OCI-LY1 (cell line): ENCODE data around the gene SCGB3A1.

Experiments
- H2AFZ ChIP-seq: fragments of 200-600 bp; sonication (generic), shearing (Covaris generic); 2 replicates; pipeline ENCODE4 v1.6.0; 2014; ENCODE audit warnings: antibody characterized with exemption, mild to moderate bottlenecking, low read length
- H3F3A ChIP-seq: fragments of 200-600 bp; sonication (generic), shearing (Covaris generic); 2 replicates; pipeline ENCODE4 v1.6.0; 2014; ENCODE audit warnings: mild to moderate bottlenecking, antibody characterized with exemption, low read length, moderate library complexity; ENCODE audit not compliant: insufficient read depth
- H3K27ac ChIP-seq: fragments of 200-600 bp; sonication (generic); 2 replicates; pipeline ENCODE4 v1.5.1; 2014; ENCODE audit warnings: low read length, mixed run types, mild to moderate bottlenecking, low read depth; ENCODE audit not compliant: poor library complexity, severe bottlenecking
- H3K27me3 ChIP-seq: fragments of 200-600 bp; sonication (generic); 2 replicates; pipeline ENCODE4 v1.6.0; 2014; ENCODE audit warnings: antibody characterized with exemption, mild to moderate bottlenecking, low read length, moderate library complexity; ENCODE audit not compliant: insufficient read depth
- H3K36me3 ChIP-seq: fragments of 200-600 bp; sonication (generic); 2 replicates; pipeline ENCODE4 v1.6.1; 2014; ENCODE audit warnings: mild to moderate bottlenecking, antibody characterized with exemption, low read length, moderate library complexity, mixed read lengths; ENCODE audit not compliant: insufficient read depth
- H3K4me1 ChIP-seq: fragments of 200-600 bp; sonication (generic); 2 replicates; pipeline ENCODE4 v1.5.1; 2014; ENCODE audit warnings: mild to moderate bottlenecking, low read length, moderate library complexity; ENCODE audit not compliant: insufficient read depth, severe bottlenecking
- H3K4me2 ChIP-seq: fragments of 200-600 bp; sonication (generic), shearing (Covaris generic); 2 replicates; pipeline ENCODE4 v1.6.1; 2014; ENCODE audit warnings: low read length
- H3K4me3 ChIP-seq: fragments of 200-600 bp; sonication (generic); 2 replicates; pipeline ENCODE4 v1.5.1; 2014; ENCODE audit warnings: low read length, low read depth, mild to moderate bottlenecking, mixed read lengths; ENCODE audit not compliant: poor library complexity, severe bottlenecking
- H3K79me2 ChIP-seq: fragments of 200-600 bp; shearing (Covaris generic); 2 replicates; pipeline ENCODE4 v1.6.1; 2016; ENCODE audit warnings: mixed run types, low read length, mixed read lengths; ENCODE audit not compliant: insufficient read depth
- H3K9ac ChIP-seq: fragments of 200-600 bp; sonication (generic), shearing (Covaris generic); 2 replicates; pipeline ENCODE4 v1.6.1; 2014; ENCODE audit warnings: mild to moderate bottlenecking, low read length, mixed read lengths
- H3K9me2 ChIP-seq: fragments of 200-600 bp; sonication (generic), shearing (Covaris generic); 2 replicates; pipeline ENCODE4 v1.6.1; 2014; ENCODE audit warnings: low read depth, mild to moderate bottlenecking, low read length, mixed read lengths
- H3K9me3 ChIP-seq: fragments of 200-600 bp; shearing (Covaris generic); 2 replicates; pipeline ENCODE4 v1.6.1; 2014; ENCODE audit warnings: low read length, mixed read lengths
- H4K20me1 ChIP-seq: fragments of 200-600 bp; sonication (generic), shearing (Covaris generic); 2 replicates; pipeline ENCODE4 v1.6.0; 2016; ENCODE audit warnings: mild to moderate bottlenecking, low read length; ENCODE audit not compliant: insufficient read depth
- EZH2 ChIP-seq: fragments of 200-600 bp; sonication (generic), shearing (Covaris generic); IDR thresholded peaks from 2 replicates; pipeline ENCODE4 v1.8.0; 2017; ENCODE audit warnings: borderline replicate concordance, mixed run types, mild to moderate bottlenecking, antibody characterized with exemption, low read length, moderate library complexity, mixed read lengths
- TF ChIP-seq, protein P1 (sequence below): fragments of 200-600 bp; sonication (generic), shearing (Covaris generic); IDR thresholded peaks from 2 replicates; pipeline ENCODE4 v1.5.1; 2017; ENCODE audit warnings: mild to moderate bottlenecking, antibody characterized with exemption, low read length, moderate library complexity, mixed read lengths

Gene SCGB3A1

GRCh38 chr5:180608572-180609310 is 17.4 kb upstream of the SCGB3A1 start:
- Histone ChIP-seq H3K4me1 (no peaks in the 10 kb centered on the region), H3K79me2 (no peaks in the 10 kb centered on the region), H3K9me3 (no peaks in the 10 kb centered on the region), H2AFZ (no peak overlapping the region), H3K36me3 (no peaks in the 10 kb centered on the region), H3K4me2 (no peak overlapping the region), H3K4me3 (no peak overlapping the region), H3K27me3 (no peaks in the 10 kb centered on the region), H3K9ac (no peak overlapping the region), H3F3A (no peaks in the 10 kb centered on the region), H4K20me1 (no peaks in the 10 kb centered on the region), H3K27ac (no peak overlapping the region), H3K9me2 (no peaks in the 10 kb centered on the region)
- TF ChIP-seq, protein P1, sequence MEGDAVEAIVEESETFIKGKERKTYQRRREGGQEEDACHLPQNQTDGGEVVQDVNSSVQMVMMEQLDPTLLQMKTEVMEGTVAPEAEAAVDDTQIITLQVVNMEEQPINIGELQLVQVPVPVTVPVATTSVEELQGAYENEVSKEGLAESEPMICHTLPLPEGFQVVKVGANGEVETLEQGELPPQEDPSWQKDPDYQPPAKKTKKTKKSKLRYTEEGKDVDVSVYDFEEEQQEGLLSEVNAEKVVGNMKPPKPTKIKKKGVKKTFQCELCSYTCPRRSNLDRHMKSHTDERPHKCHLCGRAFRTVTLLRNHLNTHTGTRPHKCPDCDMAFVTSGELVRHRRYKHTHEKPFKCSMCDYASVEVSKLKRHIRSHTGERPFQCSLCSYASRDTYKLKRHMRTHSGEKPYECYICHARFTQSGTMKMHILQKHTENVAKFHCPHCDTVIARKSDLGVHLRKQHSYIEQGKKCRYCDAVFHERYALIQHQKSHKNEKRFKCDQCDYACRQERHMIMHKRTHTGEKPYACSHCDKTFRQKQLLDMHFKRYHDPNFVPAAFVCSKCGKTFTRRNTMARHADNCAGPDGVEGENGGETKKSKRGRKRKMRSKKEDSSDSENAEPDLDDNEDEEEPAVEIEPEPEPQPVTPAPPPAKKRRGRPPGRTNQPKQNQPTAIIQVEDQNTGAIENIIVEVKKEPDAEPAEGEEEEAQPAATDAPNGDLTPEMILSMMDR: no peak
- no peak for TF ChIP-seq EZH2

DNA sequence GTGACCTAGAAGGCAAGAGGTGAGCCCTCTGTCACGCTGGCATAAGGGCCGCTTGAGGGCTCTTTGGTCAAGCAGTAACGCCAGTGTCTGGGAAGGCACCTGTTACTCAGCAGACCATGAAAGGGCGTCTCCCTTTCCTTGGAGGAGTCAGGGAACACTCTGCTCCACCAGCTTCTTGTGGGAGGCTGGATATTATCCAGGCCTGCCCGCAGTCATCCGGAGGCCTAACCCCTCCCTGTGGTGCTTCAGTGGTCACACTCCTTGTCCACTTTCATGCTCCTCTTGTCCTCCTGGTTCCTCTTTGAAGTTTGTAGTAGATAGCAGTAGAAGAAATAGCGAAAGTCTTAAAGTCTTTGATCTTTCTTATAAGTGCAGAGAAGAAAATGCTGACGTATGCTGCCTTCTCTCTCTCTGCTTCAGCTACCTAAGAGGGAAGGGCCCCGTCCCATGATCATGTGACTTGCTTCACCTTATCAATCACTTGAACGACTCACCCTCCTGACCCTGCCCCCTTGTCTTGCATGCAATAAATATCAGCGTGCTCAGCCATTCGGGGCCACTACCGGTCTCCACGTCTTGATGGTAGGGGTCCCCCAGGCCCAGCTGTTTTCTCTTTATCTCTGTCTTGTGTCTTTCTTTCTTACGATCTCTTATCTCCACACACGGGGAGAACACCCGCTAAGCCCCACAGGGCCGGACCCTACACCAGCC is 16.7 kb upstream of the SCGB3A1 start:
- no peaks in the 10 kb centered on the region for H3K9me2 ChIP-seq
- no peaks in the 10 kb centered on the region for H3K27me3 ChIP-seq
- no peak overlapping the region for H2AFZ ChIP-seq
- no peak for TF ChIP-seq EZH2
- TF ChIP-seq, protein P1: no peak
- H4K20me1 ChIP-seq: no peaks in the 10 kb centered on the region
- no peak overlapping the region for H3K27ac ChIP-seq
- H3K79me2 ChIP-seq: no peaks in the 10 kb centered on the region
- H3K9me3 ChIP-seq: no peaks in the 10 kb centered on the region
- H3K4me1 ChIP-seq: no peaks in the 10 kb centered on the region
- H3K9ac ChIP-seq: no peak overlapping the region
- no peaks in the 10 kb centered on the region for H3F3A ChIP-seq
- H3K4me3 ChIP-seq: no peak overlapping the region
- no peaks in the 10 kb centered on the region for H3K36me3 ChIP-seq
- H3K4me2 ChIP-seq: no peak overlapping the region

- Histone ChIP-seq H3K36me3 (no peaks in the 10 kb centered on the region), H3F3A (no peaks in the 10 kb centered on the region), H3K4me1 (no peaks in the 10 kb centered on the region), H3K4me2 (no peak overlapping the region), H3K9ac (no peak overlapping the region), H4K20me1 (no peaks in the 10 kb centered on the region), H3K4me3 (no peak overlapping the region), H2AFZ (no peak overlapping the region), H3K27me3 (no peaks in the 10 kb centered on the region), H3K79me2 (no peaks in the 10 kb centered on the region), H3K9me2 (no peaks in the 10 kb centered on the region), H3K9me3 (no peaks in the 10 kb centered on the region), H3K27ac (no peak overlapping the region)
- TF ChIP-seq, protein P1: no peak
- TF ChIP-seq EZH2: no peak
Measured at GRCh38 chr5:180606215-180606785, 15.0 kb upstream of the SCGB3A1 start.
